Renal pelvis (tissue), 4 donors: ENCODE data around the gene C14orf119. TPM values are rescaled to one million over a fixed set of nuclear protein-coding genes. Genes with fewer than 3 reads are reported as not detected.

Experiments
- DNase-seq: peaks from one replicate; pipeline ENCODE4 v3.0.0-alpha.2; 2013
- polyA plus RNA-seq, 3 donors: library from polyadenylated mRNA; unstranded; fragments of 120-200 nt; gene quantifications; one replicate each; pipeline ENCODE4 v1.2.1, GENCODE V29; 2013; ENCODE audit not compliant: insufficient read length in 3 of 3

Gene C14orf119
- polyA plus RNA-seq, 3 donors: 72.3 to 84.5 (median 79.3) TPM

GRCh38 chr14:23079716-23080115, 15.6 kb upstream of the C14orf119 start:
- no peak for DNase-seq

- no peak for DNase-seq
Observed at GRCh38 chr14:23080474-23080873, 14.8 kb upstream of the C14orf119 start.

- DNase-seq: no peak
Observed at GRCh38 chr14:23085458-23085857, 9.8 kb upstream of the C14orf119 start.

- no peak for DNase-seq
Observed at GRCh38 chr14:23086565-23086964, 8.7 kb upstream of the C14orf119 start.

- DNase-seq: no peak
Observed at GRCh38 chr14:23089498-23090253, 5.6 kb upstream of the C14orf119 start.

- no peak for DNase-seq
Observed at GRCh38 chr14:23090254-23090636, 5.1 kb upstream of the C14orf119 start.

GRCh38 chr14:23091294-23092225, 3.7 kb upstream of the C14orf119 start:
- no peak for DNase-seq

GRCh38 chr14:23093104-23093503, 2.2 kb upstream of the C14orf119 start:
- no peak for DNase-seq

GRCh38 chr14:23093526-23093925, 1.8 kb upstream of the C14orf119 start:
- DNase-seq: no peak

- DNase-seq: no peak
Observed at GRCh38 chr14:23093991-23094665, 1.2 kb upstream of the C14orf119 start.

GRCh38 chr14:23094666-23095195, 574 bp upstream of the C14orf119 start, which contains the start of gene ACIN1:
Gene ACIN1 (minus strand): TSS chr14:23095136. CDS start chr14:23095112, 24 bp downstream.
- peak; percentile 90 for DNase-seq

- DNase-seq: no peak
Observed at GRCh38 chr14:23097786-23098185, 2.5 kb downstream of the C14orf119 start.

GRCh38 chr14:23099212-23099861, 4.0 kb downstream of the C14orf119 start:
- no peak for DNase-seq

GRCh38 chr14:23101213-23101970, 6.1 kb downstream of the C14orf119 start:
- DNase-seq: no peak

- DNase-seq: no peak
Observed at GRCh38 chr14:23101986-23102625, 6.8 kb downstream of the C14orf119 start.

- no peak for DNase-seq
Observed at GRCh38 chr14:23102801-23103200, 7.5 kb downstream of the C14orf119 start.

- DNase-seq: no peak
Observed at GRCh38 chr14:23103581-23103980, 8.3 kb downstream of the C14orf119 start.

- DNase-seq: no peak
Observed at GRCh38 chr14:23104070-23104590, 8.8 kb downstream of the C14orf119 start.

- DNase-seq: no peak
Observed at GRCh38 chr14:23104591-23105347, 9.5 kb downstream of the C14orf119 start, which contains the start of gene CIROP. Gene CIROP (minus strand): TSS chr14:23104989. CDS start chr14:23104920, 69 bp downstream.
